HepG2 (cell line): Measurements from ENCODE around the gene MRPS2. TPM values are rescaled to one million over a fixed set of nuclear protein-coding genes. Genes with fewer than 3 reads are reported as not detected.

Source experiments
- CHD2 ChIP-seq: IDR thresholded peaks from 2 replicates; pipeline ENCODE4 v1.6.1; 2011; ENCODE audit warnings: low read depth, low read length, improper control_type of control experiment
- DNMT1 ChIP-seq: sonication (generic); formaldehyde crosslinking; IDR thresholded peaks from 2 replicates; pipeline ENCODE4 v1.5.1; 2020; ENCODE audit warnings: mild to moderate bottlenecking, missing genetic modification reagents
- DNMT3B ChIP-seq: conservative IDR thresholded peaks from 2 replicates; pipeline ENCODE4 v1.6.1; 2016; ENCODE audit warnings: missing biosample characterization, control low read depth
- ETV5 ChIP-seq: IDR thresholded peaks from 2 replicates; pipeline ENCODE4 v1.6.1; 2018; ENCODE audit warnings: missing biosample characterization, missing genetic modification reagents, inconsistent platforms, borderline replicate concordance
- FOXK2 ChIP-seq: fragments of 450-650 bp; IDR thresholded peaks from 2 replicates; pipeline ENCODE4 v1.6.1; 2016
- GATAD1 ChIP-seq: IDR thresholded peaks from 2 replicates; pipeline ENCODE4 v1.6.1; 2016; ENCODE audit warnings: missing genetic modification reagents, missing compliant biosample characterization
- NONO ChIP-seq, 2 experiments: fragments of 450-650 bp in 1 of 2; sonication (generic) in 1 of 2; formaldehyde crosslinking in 1 of 2; IDR thresholded peaks in 1 of 2; conservative IDR thresholded peaks in 1 of 2; 2 replicates each; pipeline versions ENCODE4 v1.6.1 to v1.8.0; 2017 to 2022; ENCODE audit warnings: mild to moderate bottlenecking in 1 of 2, missing genetic modification reagents in 1 of 2, moderate library complexity in 1 of 2
- POLR2G ChIP-seq: fragments of 200-400 bp; formaldehyde crosslinking; IDR thresholded peaks from 2 replicates; pipeline ENCODE4 v1.6.1; 2018; ENCODE audit warnings: mild to moderate bottlenecking, low read depth, low read length, moderate library complexity
- PPARG ChIP-seq: conservative IDR thresholded peaks from 2 replicates; pipeline ENCODE4 v1.6.1; 2016; ENCODE audit warnings: missing biosample characterization, missing genetic modification reagents
- RBFOX2 ChIP-seq: fragments of 200-400 bp; formaldehyde crosslinking; IDR thresholded peaks from 2 replicates; pipeline ENCODE4 v1.6.1; 2017; ENCODE audit warnings: low read depth, mild to moderate bottlenecking, low read length
- RXRA ChIP-seq: sonication (generic); formaldehyde crosslinking; IDR thresholded peaks from 2 replicates; pipeline ENCODE4 v1.5.1; 2020; ENCODE audit warnings: missing genetic modification reagents
- SNRNP70 ChIP-seq: fragments of 200-400 bp; formaldehyde crosslinking; IDR thresholded peaks from 2 replicates; pipeline ENCODE4 v1.6.1; 2017; ENCODE audit warnings: mild to moderate bottlenecking, low read depth, low read length, moderate library complexity
- TCF7L2 ChIP-seq: IDR thresholded peaks from 2 replicates; pipeline ENCODE4 v1.6.1; 2011; ENCODE audit warnings: mild to moderate bottlenecking, low read depth, low read length, moderate library complexity
- TGIF2 ChIP-seq: IDR thresholded peaks from 2 replicates; pipeline ENCODE4 v1.6.1; 2016; ENCODE audit warnings: control low read depth, missing compliant biosample characterization
- TMF1 ChIP-seq: sonication (generic); formaldehyde crosslinking; IDR thresholded peaks from 2 replicates; pipeline ENCODE4 v1.8.1; 2022; ENCODE audit warnings: low read depth, missing genetic modification reagents
- ZNF3 ChIP-seq: IDR thresholded peaks from 2 replicates; pipeline ENCODE4 v1.7.0; 2017; ENCODE audit warnings: inconsistent platforms
- ZNF567 ChIP-seq: sonication (generic); formaldehyde crosslinking; IDR thresholded peaks from 2 replicates; pipeline ENCODE4 v1.8.1; 2023; ENCODE audit warnings: mild to moderate bottlenecking, missing genetic modification reagents, borderline replicate concordance
- polyA plus RNA-seq, 8 experiments: library from polyadenylated mRNA; depleted of rRNA in 3 of 8; stranded (reverse) in 7 of 8; unstranded in 1 of 8; fragments of >200 nt; fragmentation: Illumina TruSeq in 4 of 8; extraction: Trizol in 4 of 8; gene quantifications; 2 replicates each; pipeline versions ENCODE4 v1.2.1 to v1.2.3, GENCODE V29; 2011 to 2016; ENCODE audit warnings: low read depth in 4 of 8, missing spikeins in 1 of 8, mixed read lengths in 1 of 8; ENCODE audit not compliant: insufficient read depth in 1 of 8
- total RNA-seq, 5 experiments: library from RNA; depleted of rRNA; stranded (reverse); fragments of >200 nt; fragmentation: Illumina TruSeq; extraction: Trizol; gene quantifications; 2 replicates each; pipeline ENCODE4 v1.2.3, GENCODE V29; 2016; ENCODE audit warnings: low read depth in 1 of 5
- TF ChIP-seq, protein P1 (sequence below): sonication (generic); formaldehyde crosslinking; IDR thresholded peaks from 2 replicates; pipeline ENCODE4 v1.4.0; 2020; ENCODE audit warnings: mild to moderate bottlenecking, missing genetic modification reagents, borderline replicate concordance
- TF ChIP-seq, protein P2 (sequence below): IDR thresholded peaks from 2 replicates; pipeline ENCODE4 v1.6.1; 2016; ENCODE audit warnings: control low read depth
- TF ChIP-seq, protein P3 (sequence below): sonication (generic); formaldehyde crosslinking; IDR thresholded peaks from 2 replicates; pipeline ENCODE4 v1.5.0; 2020; ENCODE audit warnings: mild to moderate bottlenecking, low read depth, missing genetic modification reagents, borderline replicate concordance
- TF ChIP-seq, protein P4 (sequence below): sonication (generic); formaldehyde crosslinking; IDR thresholded peaks from 2 replicates; pipeline ENCODE4 v1.9.0; 2021; ENCODE audit warnings: missing genetic modification reagents, borderline replicate concordance
- TF ChIP-seq, protein P5 (sequence below): sonication (generic); formaldehyde crosslinking; IDR thresholded peaks from 2 replicates; pipeline ENCODE4 v1.4.0; 2020; ENCODE audit warnings: missing genetic modification reagents, mild to moderate bottlenecking, borderline replicate concordance

Gene MRPS2
- total and polyA plus RNA-seq, 2 of the 13 experiments (the other 11 are each of a cell fraction or from before 2014, with no cell fraction given) = 44.4 to 86.7 TPM

DNA sequence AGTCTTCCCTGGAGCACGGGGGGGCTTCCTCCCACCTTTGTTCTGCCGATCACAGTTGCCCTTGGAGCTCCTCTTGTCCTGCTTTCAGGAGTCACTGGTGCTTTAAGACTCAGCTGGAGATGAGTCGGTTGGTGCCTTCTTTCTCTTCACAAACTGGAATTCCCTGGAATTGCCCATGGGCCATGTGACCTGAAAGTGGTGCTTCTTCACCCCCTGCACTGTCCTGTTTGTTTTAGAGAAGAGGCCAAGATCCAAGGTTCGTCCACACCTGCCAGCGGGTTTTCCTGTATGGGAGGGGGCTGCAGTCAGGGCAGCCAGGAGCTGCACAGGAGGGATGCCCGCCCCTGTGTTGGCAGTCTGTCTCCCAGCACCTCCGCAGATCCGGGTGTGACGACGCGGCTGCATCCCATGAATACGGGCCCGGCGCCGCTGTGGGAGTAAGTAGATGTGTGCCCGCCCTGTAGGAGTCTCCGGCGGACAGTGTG lies 9.5 kb upstream of the MRPS2 start (continued):
- TF ChIP-seq, protein P1, sequence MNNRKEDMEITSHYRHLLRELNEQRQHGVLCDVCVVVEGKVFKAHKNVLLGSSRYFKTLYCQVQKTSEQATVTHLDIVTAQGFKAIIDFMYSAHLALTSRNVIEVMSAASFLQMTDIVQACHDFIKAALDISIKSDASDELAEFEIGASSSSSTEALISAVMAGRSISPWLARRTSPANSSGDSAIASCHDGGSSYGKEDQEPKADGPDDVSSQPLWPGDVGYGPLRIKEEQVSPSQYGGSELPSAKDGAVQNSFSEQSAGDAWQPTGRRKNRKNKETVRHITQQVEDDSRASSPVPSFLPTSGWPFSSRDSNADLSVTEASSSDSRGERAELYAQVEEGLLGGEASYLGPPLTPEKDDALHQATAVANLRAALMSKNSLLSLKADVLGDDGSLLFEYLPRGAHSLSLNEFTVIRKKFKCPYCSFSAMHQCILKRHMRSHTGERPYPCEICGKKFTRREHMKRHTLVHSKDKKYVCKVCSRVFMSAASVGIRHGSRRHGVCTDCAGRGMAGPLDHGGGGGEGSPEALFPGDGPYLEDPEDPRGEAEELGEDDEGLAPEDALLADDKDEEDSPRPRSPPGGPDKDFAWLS = no peak
- TF ChIP-seq ZNF3 (no peak), RXRA (peak; percentile 68), SNRNP70 (no peak), POLR2G (no peak), NONO (IDR thresholded peaks at IDR 0.05) (no peak), NONO (CRISPR knock-in tag; conservative IDR thresholded peaks at IDR 0.05) (peak; percentile 65), CHD2 (no peak), TCF7L2 (no peak), TGIF2 (CRISPR knock-in tag) (no peak), DNMT1 (CRISPR knock-in tag) (no peak), PPARG (CRISPR knock-in tag) (peak; percentile 78), GATAD1 (0 out of 2 replicates have a peak, but pooled peaks have one; percentile 17), DNMT3B (no peak), ZNF567 (CRISPR knock-in tag) (no peak), ETV5 (CRISPR knock-in tag) (peak; percentile 27; the same call in 1 of the 2 replicates), TMF1 (CRISPR knock-in tag) (no peak), RBFOX2 (no peak), FOXK2 (no peak)
- TF ChIP-seq, protein P2, sequence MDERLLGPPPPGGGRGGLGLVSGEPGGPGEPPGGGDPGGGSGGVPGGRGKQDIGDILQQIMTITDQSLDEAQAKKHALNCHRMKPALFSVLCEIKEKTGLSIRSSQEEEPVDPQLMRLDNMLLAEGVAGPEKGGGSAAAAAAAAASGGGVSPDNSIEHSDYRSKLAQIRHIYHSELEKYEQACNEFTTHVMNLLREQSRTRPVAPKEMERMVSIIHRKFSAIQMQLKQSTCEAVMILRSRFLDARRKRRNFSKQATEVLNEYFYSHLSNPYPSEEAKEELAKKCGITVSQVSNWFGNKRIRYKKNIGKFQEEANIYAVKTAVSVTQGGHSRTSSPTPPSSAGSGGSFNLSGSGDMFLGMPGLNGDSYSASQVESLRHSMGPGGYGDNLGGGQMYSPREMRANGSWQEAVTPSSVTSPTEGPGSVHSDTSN (CRISPR knock-in tag) = no peak
- TF ChIP-seq, protein P3, sequence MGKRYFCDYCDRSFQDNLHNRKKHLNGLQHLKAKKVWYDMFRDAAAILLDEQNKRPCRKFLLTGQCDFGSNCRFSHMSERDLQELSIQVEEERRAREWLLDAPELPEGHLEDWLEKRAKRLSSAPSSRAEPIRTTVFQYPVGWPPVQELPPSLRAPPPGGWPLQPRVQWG (CRISPR knock-in tag) = no peak
- TF ChIP-seq, protein P4, sequence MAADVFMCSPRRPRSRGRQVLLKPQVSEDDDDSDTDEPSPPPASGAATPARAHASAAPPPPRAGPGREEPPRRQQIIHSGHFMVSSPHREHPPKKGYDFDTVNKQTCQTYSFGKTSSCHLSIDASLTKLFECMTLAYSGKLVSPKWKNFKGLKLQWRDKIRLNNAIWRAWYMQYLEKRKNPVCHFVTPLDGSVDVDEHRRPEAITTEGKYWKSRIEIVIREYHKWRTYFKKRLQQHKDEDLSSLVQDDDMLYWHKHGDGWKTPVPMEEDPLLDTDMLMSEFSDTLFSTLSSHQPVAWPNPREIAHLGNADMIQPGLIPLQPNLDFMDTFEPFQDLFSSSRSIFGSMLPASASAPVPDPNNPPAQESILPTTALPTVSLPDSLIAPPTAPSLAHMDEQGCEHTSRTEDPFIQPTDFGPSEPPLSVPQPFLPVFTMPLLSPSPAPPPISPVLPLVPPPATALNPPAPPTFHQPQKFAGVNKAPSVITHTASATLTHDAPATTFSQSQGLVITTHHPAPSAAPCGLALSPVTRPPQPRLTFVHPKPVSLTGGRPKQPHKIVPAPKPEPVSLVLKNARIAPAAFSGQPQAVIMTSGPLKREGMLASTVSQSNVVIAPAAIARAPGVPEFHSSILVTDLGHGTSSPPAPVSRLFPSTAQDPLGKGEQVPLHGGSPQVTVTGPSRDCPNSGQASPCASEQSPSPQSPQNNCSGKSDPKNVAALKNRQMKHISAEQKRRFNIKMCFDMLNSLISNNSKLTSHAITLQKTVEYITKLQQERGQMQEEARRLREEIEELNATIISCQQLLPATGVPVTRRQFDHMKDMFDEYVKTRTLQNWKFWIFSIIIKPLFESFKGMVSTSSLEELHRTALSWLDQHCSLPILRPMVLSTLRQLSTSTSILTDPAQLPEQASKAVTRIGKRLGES (CRISPR knock-in tag) = no peak
- TF ChIP-seq, protein P5, sequence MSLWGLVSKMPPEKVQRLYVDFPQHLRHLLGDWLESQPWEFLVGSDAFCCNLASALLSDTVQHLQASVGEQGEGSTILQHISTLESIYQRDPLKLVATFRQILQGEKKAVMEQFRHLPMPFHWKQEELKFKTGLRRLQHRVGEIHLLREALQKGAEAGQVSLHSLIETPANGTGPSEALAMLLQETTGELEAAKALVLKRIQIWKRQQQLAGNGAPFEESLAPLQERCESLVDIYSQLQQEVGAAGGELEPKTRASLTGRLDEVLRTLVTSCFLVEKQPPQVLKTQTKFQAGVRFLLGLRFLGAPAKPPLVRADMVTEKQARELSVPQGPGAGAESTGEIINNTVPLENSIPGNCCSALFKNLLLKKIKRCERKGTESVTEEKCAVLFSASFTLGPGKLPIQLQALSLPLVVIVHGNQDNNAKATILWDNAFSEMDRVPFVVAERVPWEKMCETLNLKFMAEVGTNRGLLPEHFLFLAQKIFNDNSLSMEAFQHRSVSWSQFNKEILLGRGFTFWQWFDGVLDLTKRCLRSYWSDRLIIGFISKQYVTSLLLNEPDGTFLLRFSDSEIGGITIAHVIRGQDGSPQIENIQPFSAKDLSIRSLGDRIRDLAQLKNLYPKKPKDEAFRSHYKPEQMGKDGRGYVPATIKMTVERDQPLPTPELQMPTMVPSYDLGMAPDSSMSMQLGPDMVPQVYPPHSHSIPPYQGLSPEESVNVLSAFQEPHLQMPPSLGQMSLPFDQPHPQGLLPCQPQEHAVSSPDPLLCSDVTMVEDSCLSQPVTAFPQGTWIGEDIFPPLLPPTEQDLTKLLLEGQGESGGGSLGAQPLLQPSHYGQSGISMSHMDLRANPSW (CRISPR knock-in tag) = no peak
